Measurements from ENCODE around the gene CD72. TPM values are rescaled to one million over a fixed set of nuclear protein-coding genes. Genes with fewer than 3 reads are reported as not detected.

CD72 gene
- total and polyA plus RNA-seq, 2 donors (not counting 1 experiment from before 2014, with no cell fraction given) = 1.00 to 2.8 TPM

- no peaks in the 10 kb centered on the region for H4K20me1 ChIP-seq (ENCODE audit: control insufficient read depth, extremely low read depth, insufficient read depth, low read length)
Measured at GRCh38 chr9:35575478-35575877, 42.7 kb downstream of the CD72 start.

DNA sequence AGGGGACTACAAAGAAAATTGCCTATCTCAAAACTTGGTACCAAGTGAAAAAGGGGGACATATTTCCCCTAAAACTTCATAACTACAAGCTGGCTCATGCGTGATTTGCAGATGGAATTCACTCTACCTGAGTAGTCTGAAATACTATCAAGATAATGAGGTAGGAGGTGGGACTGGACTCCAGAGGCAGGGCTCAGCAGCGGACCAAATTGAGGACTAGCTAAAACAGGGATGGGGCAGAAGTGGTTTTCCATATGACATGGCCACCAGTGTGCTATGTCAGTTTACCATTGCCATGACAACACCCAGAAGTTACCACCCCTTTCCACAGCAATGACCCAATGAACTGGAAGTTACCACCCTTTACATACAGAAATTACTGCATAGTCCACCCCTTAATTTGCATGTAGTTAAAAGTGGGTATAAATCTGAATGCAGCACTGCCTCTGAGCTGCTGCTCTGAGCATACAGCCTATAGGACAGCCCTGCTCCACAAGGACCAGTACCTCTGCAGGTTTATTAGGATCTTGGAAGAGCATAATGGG lies 43.6 kb downstream of the CD72 start:
- Histone ChIP-seq H3K27me3 (ENCODE audit: control insufficient read depth, insufficient read depth, low read length) (peaks cover 3% of the 10 kb centered on the region), H3K27ac (ENCODE audit: insufficient read depth, low read length) (no peak overlapping the region), H3K9ac (ENCODE audit: insufficient read depth, low read length) (no peak overlapping the region), H3K9me3 (ENCODE audit: control insufficient read depth, insufficient read depth, low read depth, low read length) (no peaks in the 10 kb centered on the region), H2AFZ (ENCODE audit: low read length) (no peak overlapping the region), H3K36me3 (ENCODE audit: control insufficient read depth, insufficient read depth, low read length) (no peaks in the 10 kb centered on the region), H3K4me1 (ENCODE audit: control insufficient read depth, extremely low read depth, insufficient read depth, low read length) (no peaks in the 10 kb centered on the region), H3K4me2 (ENCODE audit: extremely low read depth, insufficient read depth, low read length) (no peak overlapping the region), H3K79me2 (ENCODE audit: control insufficient read depth, insufficient read depth, low read length) (no peaks in the 10 kb centered on the region), H4K20me1 (ENCODE audit: control insufficient read depth, extremely low read depth, insufficient read depth, low read length) (no peaks in the 10 kb centered on the region), H3K4me3 (replicated peaks in 1 of 4; ENCODE audit: control extremely low read depth in 1 of 4, insufficient read depth in 1 of 4, low read depth in 3 of 4, low read length in 4 of 4) (no peak overlapping the region)
- no peak for DNase-seq (ENCODE audit: low read depth in 2 of 2)
- TF ChIP-seq, protein P1, sequence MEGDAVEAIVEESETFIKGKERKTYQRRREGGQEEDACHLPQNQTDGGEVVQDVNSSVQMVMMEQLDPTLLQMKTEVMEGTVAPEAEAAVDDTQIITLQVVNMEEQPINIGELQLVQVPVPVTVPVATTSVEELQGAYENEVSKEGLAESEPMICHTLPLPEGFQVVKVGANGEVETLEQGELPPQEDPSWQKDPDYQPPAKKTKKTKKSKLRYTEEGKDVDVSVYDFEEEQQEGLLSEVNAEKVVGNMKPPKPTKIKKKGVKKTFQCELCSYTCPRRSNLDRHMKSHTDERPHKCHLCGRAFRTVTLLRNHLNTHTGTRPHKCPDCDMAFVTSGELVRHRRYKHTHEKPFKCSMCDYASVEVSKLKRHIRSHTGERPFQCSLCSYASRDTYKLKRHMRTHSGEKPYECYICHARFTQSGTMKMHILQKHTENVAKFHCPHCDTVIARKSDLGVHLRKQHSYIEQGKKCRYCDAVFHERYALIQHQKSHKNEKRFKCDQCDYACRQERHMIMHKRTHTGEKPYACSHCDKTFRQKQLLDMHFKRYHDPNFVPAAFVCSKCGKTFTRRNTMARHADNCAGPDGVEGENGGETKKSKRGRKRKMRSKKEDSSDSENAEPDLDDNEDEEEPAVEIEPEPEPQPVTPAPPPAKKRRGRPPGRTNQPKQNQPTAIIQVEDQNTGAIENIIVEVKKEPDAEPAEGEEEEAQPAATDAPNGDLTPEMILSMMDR (conservative IDR thresholded peaks at IDR 0.05 in 1 of 2, IDR thresholded peaks at IDR 0.05 in 1 of 2; ENCODE audit: low read depth in 1 of 2, low read length in 2 of 2) = no peak
- no peak for TF ChIP-seq EZH2 (IDR thresholded peaks at IDR 0.05; ENCODE audit: low read length, missing control alignments)

More at GRCh38 chr9:35575478-35575877, 42.7 kb downstream of the CD72 start:
- no peaks in the 10 kb centered on the region for H3K9me3 ChIP-seq (ENCODE audit: control insufficient read depth, insufficient read depth, low read depth, low read length)
- H3K27me3 ChIP-seq (ENCODE audit: control insufficient read depth, insufficient read depth, low read length) = peaks cover 3% of the 10 kb centered on the region
- H3K4me3 ChIP-seq (replicated peaks in 1 of 4; ENCODE audit: control extremely low read depth in 1 of 4, insufficient read depth in 1 of 4, low read depth in 3 of 4, low read length in 4 of 4) = no peak overlapping the region
- no peak overlapping the region for H3K27ac ChIP-seq (ENCODE audit: insufficient read depth, low read length)
- H2AFZ ChIP-seq (ENCODE audit: low read length) = no peak overlapping the region
- TF ChIP-seq, protein P1 (conservative IDR thresholded peaks at IDR 0.05 in 1 of 2, IDR thresholded peaks at IDR 0.05 in 1 of 2; ENCODE audit: low read depth in 1 of 2, low read length in 2 of 2) = no peak
- no peak for TF ChIP-seq EZH2 (IDR thresholded peaks at IDR 0.05; ENCODE audit: low read length, missing control alignments)
- no peaks in the 10 kb centered on the region for H3K79me2 ChIP-seq (ENCODE audit: control insufficient read depth, insufficient read depth, low read length)
- no peaks in the 10 kb centered on the region for H3K36me3 ChIP-seq (ENCODE audit: control insufficient read depth, insufficient read depth, low read length)
- DNase-seq (ENCODE audit: low read depth in 2 of 2) = no peak
- no peak overlapping the region for H3K4me2 ChIP-seq (ENCODE audit: extremely low read depth, insufficient read depth, low read length)
- H3K9ac ChIP-seq (ENCODE audit: insufficient read depth, low read length) = no peak overlapping the region
- H3K4me1 ChIP-seq (ENCODE audit: control insufficient read depth, extremely low read depth, insufficient read depth, low read length) = no peaks in the 10 kb centered on the region

DNA sequence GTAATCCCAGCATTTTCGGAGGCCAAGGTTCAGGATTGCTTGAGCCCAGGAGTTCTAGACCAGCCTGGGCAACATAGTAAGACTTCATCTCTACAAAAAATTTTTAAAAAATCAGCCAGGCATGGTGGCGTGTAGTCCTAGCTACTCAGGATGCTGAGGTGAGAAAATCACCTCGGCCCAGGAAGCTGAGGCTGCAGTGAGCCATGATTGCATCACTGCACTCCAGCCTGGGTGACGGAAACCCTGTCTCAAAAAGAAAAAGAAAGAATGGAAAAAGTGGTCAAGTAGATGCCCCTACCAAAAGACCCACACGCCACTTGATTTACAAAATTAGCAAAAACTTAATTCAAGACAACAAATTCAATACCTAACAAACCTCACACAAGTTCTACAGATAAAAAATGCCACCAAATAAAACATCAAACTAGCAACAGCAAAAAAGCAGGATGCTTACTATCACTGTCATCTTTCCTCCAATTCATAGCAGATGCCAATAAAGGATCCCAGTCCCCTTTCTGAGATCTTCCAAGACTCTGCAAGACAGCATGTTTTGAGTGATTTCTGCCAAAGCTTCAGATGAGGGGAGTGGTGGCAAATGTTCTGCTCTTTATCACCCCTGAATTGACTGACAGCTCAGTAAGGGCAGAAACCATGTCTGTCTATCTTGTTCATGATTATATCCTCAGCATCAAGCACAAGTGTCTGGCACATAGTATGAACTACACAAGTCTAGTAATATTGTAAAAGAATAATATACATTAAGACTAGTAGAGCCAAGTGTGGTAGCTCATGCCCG lies 47.3 kb downstream of the CD72 start:
- TF ChIP-seq EZH2 (IDR thresholded peaks at IDR 0.05; ENCODE audit: low read length, missing control alignments) = no peak
- TF ChIP-seq, protein P1 (conservative IDR thresholded peaks at IDR 0.05 in 1 of 2, IDR thresholded peaks at IDR 0.05 in 1 of 2; ENCODE audit: low read depth in 1 of 2, low read length in 2 of 2) = no peak
- Histone ChIP-seq H3K27ac (ENCODE audit: insufficient read depth, low read length) (no peak overlapping the region), H3K79me2 (ENCODE audit: control insufficient read depth, insufficient read depth, low read length) (no peaks in the 10 kb centered on the region), H4K20me1 (ENCODE audit: control insufficient read depth, extremely low read depth, insufficient read depth, low read length) (no peaks in the 10 kb centered on the region), H3K4me3 (replicated peaks in 1 of 4; ENCODE audit: control extremely low read depth in 1 of 4, insufficient read depth in 1 of 4, low read depth in 3 of 4, low read length in 4 of 4) (no peak overlapping the region), H3K9ac (ENCODE audit: insufficient read depth, low read length) (no peak overlapping the region), H3K9me3 (ENCODE audit: control insufficient read depth, insufficient read depth, low read depth, low read length) (no peaks in the 10 kb centered on the region), H3K4me2 (ENCODE audit: extremely low read depth, insufficient read depth, low read length) (no peak overlapping the region), H2AFZ (ENCODE audit: low read length) (no peak overlapping the region), H3K27me3 (ENCODE audit: control insufficient read depth, insufficient read depth, low read length) (peaks cover 3% of the 10 kb centered on the region), H3K4me1 (ENCODE audit: control insufficient read depth, extremely low read depth, insufficient read depth, low read length) (no peaks in the 10 kb centered on the region), H3K36me3 (ENCODE audit: control insufficient read depth, insufficient read depth, low read length) (no peaks in the 10 kb centered on the region)
- no peak for DNase-seq (ENCODE audit: low read depth in 2 of 2)
